WTC11 (cell line): ENCODE measurements around the gene SYNGR2.

Experiments used
- CREB1 ChIP-seq: sonication (generic); formaldehyde crosslinking; IDR thresholded peaks from 2 replicates; pipeline ENCODE4 v1.8.0; 2023; ENCODE audit warnings: mild to moderate bottlenecking, missing genetic modification reagents
- CTCF ChIP-seq: fragments of 200-600 bp; IDR thresholded peaks from 2 replicates; pipeline ENCODE4 v1.8.0; 2022; ENCODE audit warnings: antibody characterized with exemption
- E2F4 ChIP-seq: sonication (generic); formaldehyde crosslinking; IDR thresholded peaks from 2 replicates; pipeline ENCODE4 v1.8.1; 2022; ENCODE audit warnings: low read depth, mild to moderate bottlenecking, moderate library complexity, missing genetic modification reagents, borderline replicate concordance
- FOXJ3 ChIP-seq: sonication (generic); formaldehyde crosslinking; IDR thresholded peaks from 2 replicates; pipeline ENCODE4 v1.9.0; 2021; ENCODE audit warnings: missing genetic modification reagents, mild to moderate bottlenecking, borderline replicate concordance
- KAT7 ChIP-seq: sonication (generic); formaldehyde crosslinking; IDR thresholded peaks from 2 replicates; pipeline ENCODE4 v1.8.1; 2023; ENCODE audit warnings: missing genetic modification reagents, mild to moderate bottlenecking, borderline replicate concordance
- TCF7 ChIP-seq: sonication (generic); formaldehyde crosslinking; IDR thresholded peaks from 2 replicates; pipeline ENCODE4 v1.8.0; 2022; ENCODE audit warnings: mild to moderate bottlenecking, low read depth, missing genetic modification reagents, moderate library complexity

GRCh38 chr17:78148286-78149016 lies 19.9 kb upstream of the SYNGR2 start:
- TF ChIP-seq KAT7 (CRISPR knock-in tag) (no peak), CREB1 (CRISPR knock-in tag) (no peak), E2F4 (no peak), CTCF (no peak), TCF7 (no peak), FOXJ3 (CRISPR knock-in tag) (no peak)
